AG09309 (cell line): Measurements from ENCODE around the gene RCOR1.
A peak's percentile ranks its signal among the peaks of the same experiment; 100 is the strongest.

ENCODE experiments used
- DNase-seq: peaks from one replicate; pipeline ENCODE4 v3.0.0-alpha.2; 2010; ENCODE audit warnings: low read depth
- H3K4me3 ChIP-seq: 2 replicates; pipeline ENCODE4 v1.5.1; 2011; ENCODE audit warnings: mild to moderate bottlenecking, low read depth, low read length, moderate library complexity; ENCODE audit not compliant: control insufficient read depth
- CTCF ChIP-seq: IDR thresholded peaks from 2 replicates; pipeline ENCODE4 v1.5.1; 2011; ENCODE audit warnings: mild to moderate bottlenecking, low read depth, low read length, inconsistent platforms; ENCODE audit not compliant: insufficient read depth, control insufficient read depth; ENCODE audit errors: missing control alignments

Gene RCOR1

GRCh38 chr14:102551995-102552705 is 40.3 kb upstream of the RCOR1 start:
- no peak overlapping the region for H3K4me3 ChIP-seq
- no peak for TF ChIP-seq CTCF
- DNase-seq, result no peak

GRCh38 chr14:102554821-102555819 is 37.3 kb upstream of the RCOR1 start:
- no peak for TF ChIP-seq CTCF
- peak overlapping the region; percentile 48 for H3K4me3 ChIP-seq
- no peak for DNase-seq

- no peak for TF ChIP-seq CTCF
- no peak overlapping the region for H3K4me3 ChIP-seq
- DNase-seq, result no peak
Measured at GRCh38 chr14:102556098-102556677, 36.3 kb upstream of the RCOR1 start.

GRCh38 chr14:102557434-102558226 is 34.8 kb upstream of the RCOR1 start:
- TF ChIP-seq CTCF, result no peak
- H3K4me3 ChIP-seq, result no peak overlapping the region
- no peak for DNase-seq

GRCh38 chr14:102558556-102558955 is 33.9 kb upstream of the RCOR1 start:
- no peak for DNase-seq
- no peak overlapping the region for H3K4me3 ChIP-seq
- no peak for TF ChIP-seq CTCF
